ENCODE data around the gene ADAMTS2.

DNA sequence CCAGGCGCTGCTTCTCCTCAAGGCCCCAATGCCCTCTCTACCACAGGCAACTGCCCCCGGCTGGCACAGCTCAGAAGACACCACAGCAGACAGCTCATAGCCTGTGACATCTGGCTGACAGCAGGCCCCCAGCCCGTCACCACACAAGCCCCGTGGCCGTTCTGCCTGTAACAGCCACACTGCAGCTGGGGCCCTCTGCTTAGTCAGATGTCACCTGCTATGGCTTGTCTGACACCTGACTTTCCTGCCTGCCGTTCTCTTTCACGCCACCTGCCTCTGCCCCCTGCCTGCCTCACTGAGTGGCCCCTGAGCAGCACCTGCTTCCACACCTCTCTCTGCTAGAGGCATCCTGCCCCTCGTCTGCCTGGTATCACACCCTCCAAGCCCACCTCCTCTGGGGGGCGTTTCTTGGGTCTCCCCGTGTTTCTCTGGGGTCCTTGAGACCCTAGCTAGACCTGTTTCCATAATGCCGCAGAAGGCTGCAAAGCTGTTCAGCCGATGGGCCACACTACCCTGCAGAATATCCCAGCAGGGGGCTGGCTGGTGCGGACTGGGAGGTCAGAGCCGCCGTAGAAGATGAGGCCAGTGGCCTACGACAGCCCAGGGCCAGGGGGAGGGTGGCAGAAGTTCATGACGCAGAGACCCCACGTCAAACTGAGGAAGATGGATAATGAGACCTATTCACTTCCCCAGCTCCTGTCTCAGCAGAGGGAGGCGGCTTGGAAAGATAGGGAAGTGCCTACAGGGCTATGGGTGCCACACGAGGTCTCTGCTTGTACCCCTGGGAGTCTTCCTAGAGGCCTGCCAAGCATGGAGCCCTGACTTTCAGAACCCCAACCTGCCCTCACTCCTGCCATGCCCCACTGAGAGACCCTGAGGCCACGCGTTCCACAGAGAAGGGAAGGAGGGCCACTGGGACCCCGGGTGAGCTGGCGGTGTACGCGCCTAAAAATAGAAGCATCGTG is 190.0 kb downstream of the ADAMTS2 start:
- TF ChIP-seq, protein P1, sequence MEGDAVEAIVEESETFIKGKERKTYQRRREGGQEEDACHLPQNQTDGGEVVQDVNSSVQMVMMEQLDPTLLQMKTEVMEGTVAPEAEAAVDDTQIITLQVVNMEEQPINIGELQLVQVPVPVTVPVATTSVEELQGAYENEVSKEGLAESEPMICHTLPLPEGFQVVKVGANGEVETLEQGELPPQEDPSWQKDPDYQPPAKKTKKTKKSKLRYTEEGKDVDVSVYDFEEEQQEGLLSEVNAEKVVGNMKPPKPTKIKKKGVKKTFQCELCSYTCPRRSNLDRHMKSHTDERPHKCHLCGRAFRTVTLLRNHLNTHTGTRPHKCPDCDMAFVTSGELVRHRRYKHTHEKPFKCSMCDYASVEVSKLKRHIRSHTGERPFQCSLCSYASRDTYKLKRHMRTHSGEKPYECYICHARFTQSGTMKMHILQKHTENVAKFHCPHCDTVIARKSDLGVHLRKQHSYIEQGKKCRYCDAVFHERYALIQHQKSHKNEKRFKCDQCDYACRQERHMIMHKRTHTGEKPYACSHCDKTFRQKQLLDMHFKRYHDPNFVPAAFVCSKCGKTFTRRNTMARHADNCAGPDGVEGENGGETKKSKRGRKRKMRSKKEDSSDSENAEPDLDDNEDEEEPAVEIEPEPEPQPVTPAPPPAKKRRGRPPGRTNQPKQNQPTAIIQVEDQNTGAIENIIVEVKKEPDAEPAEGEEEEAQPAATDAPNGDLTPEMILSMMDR (conservative IDR thresholded peaks at IDR 0.05 in 1 of 2, IDR thresholded peaks at IDR 0.05 in 1 of 2; ENCODE audit: low read depth in 1 of 2, low read length in 2 of 2), result no peak
- no peak for TF ChIP-seq EZH2 (IDR thresholded peaks at IDR 0.05; ENCODE audit: low read length, missing control alignments)
